HK-2 (cell line): ENCODE data around the gene WNT9B.
"Not testable (repeated sequence)": the region's sequence is repeated elsewhere in the genome, so short reads cannot be mapped to it uniquely, and the experiment has no call there.

Experiments used
- DNase-seq: peaks from one replicate; pipeline ENCODE4 v3.0.0-alpha.2; 2018; ENCODE audit not compliant: unreplicated experiment

WNT9B gene

DNA sequence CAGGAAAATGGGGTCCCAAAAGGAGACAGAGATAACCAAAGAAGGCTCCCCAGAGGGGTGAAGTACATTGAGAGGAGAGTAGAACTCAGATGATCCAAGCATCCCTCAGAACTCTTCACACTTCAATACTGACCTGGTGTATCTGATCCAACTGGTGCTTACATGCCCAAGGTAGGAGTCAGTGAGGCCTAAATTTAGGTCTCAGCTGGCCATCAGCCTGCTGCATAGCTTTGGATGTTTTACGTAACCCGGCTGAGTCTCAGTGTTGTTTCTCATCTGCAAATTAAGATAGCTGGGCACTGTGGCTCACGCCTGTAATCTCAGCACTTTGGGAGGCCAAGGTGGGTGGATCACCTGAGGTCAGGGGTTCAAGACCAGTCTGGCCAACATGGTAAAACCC is 59.9 kb downstream of the WNT9B start:
- no peak for DNase-seq

DNA sequence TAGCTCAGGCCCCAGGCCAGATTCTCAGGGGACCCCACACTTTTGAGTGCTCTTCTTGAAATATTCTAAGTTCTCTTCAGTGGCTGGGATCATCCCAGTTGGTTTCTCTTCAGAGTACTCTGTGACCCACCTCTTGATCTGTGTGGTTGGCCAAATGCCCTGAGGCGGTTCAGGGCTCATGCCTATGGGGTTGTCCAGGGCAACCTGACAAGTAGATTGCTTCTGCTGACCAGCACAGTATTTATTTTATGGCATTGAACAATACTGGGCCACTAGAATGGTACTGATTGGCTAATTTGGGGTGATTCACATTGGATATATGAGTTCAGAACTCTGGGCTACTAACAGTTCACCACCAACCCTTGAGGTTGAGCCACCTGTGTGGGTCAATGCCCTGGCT is 64.2 kb downstream of the WNT9B start:
- DNase-seq: no peak

DNA sequence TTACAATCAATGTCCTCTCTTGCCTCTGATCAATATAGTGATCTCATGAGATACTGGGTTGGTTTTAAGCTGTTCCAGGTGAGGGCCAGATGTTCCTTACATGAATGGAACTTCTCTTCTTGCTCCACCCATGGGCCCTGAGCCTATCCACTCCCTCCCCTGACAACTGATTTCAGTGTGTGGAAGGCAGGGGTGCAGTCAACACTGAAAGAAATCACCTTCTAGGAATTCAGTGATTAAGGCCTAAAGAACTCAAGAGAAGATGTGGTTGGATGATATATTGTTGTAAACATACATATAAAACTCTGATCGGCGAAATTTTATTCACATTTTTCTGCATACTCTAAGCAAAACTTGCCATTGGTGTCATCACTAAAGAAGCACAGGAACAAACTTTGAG is 64.8 kb downstream of the WNT9B start:
- no peak for DNase-seq

DNA sequence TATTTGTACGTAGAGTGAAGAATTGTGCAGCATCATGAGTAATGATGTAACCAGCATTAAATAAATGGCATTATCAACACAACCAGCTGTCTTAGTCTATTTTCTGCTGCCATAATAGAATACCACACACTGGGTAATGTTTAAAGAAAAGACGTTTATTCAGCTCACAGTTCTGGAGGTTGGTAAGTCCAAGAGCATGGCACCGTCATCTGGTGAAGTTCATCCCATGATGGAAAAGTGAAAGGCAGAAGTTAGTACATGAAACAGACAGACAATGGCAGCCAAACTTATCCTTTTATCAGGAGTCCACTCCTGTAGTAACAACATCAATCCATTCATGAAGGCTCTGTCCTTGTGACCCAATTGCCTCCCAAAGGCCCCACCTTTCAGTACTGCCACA is 65.2 kb downstream of the WNT9B start:
- no peak for DNase-seq

DNA sequence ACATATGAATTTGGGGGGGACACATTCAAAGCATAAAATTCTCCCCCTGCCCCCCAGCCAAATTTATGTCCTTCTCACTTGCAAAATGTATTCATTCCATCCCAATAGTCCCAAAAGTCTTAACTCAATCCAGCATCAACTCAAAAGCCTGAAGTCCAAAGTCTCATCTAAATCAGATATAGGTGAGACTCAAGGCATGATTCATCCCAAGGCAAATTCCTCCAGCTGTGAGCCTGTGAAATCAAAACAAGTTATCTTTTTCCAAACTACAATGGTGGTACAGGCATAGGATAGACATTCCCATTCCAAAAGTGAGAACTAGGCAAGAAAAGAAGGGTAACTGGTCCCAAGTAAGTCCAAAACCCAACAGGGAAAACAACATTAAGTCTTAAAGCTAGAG is 65.7 kb downstream of the WNT9B start:
- DNase-seq: no peak

DNA sequence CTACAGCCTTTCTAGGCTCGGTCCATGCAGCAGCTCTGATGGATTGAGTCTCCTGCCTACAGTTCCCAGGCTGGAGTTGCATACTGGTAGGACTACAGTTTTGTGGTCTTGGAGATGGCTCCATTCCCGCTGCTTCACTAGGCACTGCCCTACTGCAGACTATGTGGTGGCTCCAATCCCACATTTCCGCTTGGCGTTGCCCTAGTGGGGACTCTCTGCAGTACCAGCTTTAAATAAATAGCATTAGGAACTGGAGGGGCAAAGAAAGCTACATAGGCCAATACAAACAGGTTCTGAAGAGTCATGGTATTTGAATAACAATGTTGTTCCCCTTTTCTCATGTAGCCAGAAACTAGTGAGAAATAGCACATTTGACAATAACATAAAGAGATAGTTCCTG is 66.1 kb downstream of the WNT9B start:
- no peak for DNase-seq

DNA sequence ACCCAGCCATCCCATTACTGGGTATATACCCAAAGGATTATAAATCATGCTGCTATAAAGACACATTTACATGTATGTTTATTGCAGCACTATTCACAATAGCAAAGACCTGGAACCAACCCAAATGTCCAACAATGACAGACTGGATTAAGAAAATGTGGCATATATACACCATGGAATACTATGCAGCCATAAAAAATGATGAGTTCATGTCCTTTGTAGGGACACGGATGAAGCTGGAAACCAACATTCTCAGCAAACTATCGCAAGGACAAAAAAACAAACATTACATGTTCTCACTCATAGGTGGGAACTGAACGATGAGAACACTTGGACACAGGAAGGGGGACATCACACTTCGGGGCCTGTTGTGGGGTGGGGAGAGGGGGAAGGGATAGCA is 70.6 kb downstream of the WNT9B start:
- not testable (repeated sequence) for DNase-seq

DNA sequence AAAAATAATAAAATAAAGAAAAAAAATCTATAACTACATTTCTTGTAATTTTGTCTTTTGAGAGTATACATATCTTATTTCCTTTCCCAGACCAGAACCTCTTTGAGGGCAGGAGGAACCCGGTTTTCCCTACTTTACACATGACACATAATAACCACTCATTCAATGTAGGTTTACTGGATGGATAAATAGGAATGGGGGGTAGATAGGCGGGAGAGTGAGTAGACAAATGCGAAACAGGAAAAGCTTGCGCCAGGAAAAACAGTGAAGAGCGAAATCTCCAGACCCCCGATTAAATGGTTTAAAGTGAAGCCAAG is 71.1 kb downstream of the WNT9B start:
- no peak for DNase-seq

DNA sequence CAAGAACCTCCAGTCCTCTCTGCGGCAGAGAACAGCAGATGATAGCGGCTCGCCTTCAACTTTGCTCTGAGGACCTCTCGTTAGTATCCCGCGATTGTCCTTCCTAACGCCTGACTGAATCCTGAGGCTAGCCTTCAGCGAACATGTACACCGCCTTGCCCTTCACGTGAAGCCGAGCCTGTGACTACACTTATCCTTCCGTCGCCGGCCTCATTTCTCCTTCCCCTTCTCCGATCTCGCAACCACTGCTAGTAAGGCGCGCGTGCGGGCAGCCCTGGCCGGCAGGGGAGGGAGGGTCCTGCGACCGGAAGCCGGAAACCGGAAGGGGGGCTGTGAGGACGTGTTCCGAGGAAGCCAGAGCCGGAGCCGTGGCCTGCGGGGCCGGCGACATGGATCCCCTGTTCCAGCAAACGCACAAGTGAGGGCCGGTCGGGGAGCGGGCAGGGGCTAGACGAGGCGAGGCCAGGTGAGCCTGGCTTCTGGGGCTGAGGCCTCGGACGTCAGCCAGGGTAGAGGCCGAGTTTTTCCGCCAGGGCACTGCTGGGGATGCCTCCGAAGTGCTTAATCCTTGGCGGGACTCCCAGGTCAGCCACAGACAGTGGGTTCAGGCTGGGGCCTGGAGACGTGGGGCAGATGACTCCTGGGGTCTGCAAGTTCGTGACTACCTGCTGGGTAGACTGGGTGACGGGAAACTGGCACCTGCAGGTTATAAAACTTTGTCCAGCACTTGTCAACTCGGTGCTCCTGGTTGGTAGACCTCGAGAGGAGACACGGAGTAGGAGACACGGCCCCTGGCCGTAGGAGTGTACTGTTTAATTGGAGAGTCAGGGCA is 71.6 kb downstream of the WNT9B start, which contains the start of gene GOSR2:
Gene GOSR2, plus strand, starts transcription at position 357 of the 832 bp plus-strand sequence. Its CDS starts 33 bp downstream, at position 390.
- DNase-seq: peak; percentile 93

DNA sequence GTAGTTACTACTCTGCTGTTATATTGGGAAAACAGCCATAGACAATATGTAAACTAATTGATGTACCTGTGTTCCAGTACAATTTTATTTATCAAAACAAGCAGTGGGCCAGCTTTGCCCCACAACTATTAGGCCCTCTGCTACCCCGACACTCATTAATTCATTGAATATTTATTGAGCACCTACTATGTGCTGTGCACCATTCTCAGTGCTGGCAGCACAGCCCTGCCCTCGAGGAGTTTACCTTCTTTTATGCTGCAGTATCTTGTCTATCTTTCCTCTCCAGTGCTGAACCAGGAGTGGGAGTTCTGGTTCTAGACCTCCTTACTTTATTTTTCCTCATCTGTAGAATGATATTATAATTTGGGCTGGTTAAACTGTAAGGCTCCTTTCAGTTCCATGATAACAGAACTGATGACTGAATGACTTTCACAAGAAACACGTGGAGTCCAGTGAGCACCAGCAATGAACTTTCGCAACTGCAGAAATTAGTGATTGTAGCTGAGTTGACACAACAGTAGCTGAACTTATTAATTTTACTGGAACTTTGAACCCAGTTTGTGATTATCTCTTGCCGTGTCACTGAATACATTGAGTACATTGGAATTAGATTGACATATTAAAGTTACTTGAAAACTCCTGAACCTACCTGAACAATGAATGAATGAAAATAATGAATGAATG is 73.9 kb downstream of the WNT9B start:
- no peak for DNase-seq

DNA sequence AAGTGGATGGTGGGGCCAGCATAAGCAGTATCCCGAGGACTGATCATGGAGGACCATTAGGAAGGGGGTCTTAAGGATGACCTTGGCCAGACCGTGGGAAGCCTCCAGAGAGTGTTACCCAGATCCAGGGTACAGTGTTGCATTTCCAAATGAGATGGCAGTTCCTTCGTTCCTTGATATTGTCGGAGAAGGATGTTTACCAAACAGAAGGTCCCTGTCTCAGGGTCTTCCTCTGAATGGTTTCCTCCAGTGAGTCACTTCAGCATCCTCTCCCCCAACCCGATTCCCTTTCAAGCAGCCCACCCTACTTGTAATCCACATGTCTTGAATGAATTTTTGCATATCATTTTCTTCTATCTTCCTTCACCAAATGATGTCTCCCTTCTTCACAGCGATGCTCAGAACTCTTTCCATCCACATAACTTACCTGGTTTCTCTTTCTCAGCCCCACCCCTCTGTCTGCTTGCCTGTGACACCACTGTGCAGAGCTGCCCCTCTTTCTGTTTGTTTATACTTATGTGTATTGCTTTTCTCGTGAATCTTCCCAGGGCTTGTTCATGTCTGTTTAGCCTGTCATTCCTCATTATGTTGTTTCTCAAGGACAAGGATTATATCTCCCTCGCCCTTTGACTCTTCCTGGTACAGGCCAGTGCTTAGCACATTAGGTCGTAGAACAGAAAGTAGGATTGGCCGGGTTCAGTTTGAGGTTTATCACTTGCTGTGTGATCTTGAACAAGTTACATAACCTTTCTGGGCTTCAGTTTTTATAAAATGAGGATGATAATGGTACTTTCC is 77.3 kb downstream of the WNT9B start:
- no peak for DNase-seq

DNA sequence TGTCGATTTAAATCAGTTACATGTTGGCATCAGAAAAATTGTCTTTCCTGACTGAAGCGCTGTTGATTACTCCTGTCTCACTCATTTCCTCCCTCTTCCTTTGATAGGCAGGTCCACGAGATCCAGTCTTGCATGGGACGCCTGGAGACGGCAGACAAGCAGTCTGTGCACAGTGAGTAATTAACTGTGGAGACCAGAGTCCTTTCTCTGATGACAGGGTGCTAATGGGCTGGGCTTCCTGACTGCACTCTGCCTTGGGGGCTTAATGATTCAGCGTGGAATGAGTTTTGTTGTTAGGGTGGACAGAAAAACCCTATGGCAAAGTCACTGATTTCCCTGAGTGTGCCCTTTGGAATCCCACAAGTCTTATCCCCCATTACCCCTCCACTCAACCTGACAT is 78.0 kb downstream of the WNT9B start:
- DNase-seq: peak; percentile 70

DNA sequence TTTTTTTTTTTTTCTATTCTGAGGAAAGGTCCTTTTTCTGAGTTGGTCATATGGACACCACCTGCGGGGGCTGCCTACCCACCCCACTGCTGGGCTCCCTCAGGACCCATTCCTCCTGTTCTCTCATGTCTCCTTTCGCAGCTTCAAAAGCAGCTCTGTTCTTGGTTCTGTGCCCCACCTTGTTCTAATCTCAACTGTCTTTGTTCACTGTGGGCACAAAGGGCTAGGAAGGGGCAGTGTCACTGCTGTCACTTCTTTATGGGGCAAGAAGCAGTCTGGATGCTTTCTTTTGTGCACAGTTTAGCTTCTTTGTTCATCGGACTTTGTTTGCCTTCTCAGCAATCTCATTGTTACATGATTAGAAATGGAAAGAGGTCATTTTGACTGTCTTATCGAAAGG is 78.7 kb downstream of the WNT9B start:
- no peak for DNase-seq

DNA sequence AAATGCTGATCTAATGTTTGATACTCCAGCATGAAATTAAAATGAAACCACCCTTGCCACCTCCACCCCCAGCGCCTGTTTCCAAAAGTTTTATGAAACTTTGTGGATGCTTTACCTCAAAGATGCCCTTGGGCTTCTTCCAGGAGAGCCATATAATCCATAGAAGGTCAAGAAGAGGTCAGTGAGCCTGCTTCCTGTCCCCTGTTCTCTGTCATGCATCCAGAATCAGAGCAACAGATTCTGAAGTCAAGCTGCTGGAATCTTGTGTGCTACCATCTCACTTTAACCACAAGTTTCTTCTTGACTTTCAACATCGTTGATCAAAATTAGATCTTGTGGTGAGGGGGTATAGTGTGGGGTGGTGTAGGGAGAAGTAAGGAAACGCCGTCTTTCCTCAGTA is 80.2 kb downstream of the WNT9B start:
- DNase-seq: no peak

DNA sequence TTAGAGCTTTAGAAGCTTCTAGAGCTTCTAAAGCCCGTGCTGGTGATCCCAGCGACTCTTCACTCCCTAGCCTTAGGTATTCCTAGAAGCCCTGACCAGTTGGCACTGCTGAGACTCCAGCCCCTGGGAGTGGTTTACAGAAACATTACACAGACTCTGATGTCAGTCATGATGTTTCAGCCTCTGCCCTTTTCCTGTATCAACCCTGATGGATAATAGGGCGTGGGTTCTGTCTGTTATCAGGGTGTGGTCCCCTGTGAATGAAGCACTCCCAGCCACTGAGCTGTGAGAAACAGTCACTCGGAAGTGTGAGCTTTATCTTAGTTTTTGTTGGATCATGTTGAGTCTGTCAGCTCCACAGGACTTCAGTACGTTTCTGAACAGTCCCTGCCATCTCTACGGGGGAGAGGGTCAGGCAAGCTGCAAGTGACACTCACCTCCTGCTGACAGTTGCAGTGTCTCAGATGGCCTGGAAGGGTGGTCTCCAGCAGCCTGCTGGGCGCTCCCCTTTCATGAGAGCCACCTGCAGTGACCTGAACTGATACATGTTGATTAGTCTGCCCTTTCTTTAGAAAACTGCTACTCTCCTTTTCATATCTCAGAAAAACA is 84.4 kb downstream of the WNT9B start:
- DNase-seq: no peak
